ENCODE results near the gene CLCN7.

DNA sequence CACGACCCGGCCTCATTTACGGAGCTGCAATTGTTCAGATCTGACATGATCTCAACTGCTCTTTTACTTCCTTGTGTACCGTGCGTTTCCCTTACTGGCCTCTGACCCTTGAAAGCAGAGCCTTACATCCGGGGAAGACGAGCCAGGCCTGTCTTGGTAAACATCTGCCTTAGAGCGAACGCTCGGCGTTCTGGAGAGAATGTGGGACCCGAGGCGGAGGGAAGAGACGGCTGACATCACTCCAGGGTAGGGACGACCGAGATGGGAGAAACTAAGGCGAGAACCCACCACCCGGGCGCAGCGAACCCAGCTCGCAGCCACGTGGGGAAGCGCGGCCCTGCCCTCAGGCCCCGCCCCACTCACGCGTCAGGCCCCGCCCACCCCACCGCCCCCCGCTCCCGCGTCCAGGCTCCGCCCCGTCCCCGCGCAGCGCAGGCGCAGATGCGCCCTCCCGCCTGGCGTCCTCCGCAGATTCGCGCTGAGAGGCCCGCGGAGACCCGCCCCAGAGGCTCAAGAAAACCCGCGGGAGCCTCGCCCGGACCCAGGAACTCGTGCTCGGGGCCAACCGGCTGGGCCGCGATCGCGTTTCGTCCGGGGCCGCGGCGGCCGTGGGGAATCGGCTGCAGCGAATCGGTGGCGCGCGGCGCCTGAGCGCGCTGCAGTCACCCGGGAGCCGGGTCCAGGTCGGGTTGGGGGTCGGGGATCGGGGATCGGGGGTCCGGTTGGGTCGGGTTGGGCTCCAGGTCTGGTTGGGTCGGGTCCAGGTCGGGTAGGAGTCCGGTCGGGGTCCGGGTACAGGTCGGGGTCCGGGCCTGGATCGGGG, 18.3 kb upstream of the CLCN7 start, which contains the start of gene TELO2:
- TF ChIP-seq, protein P1, sequence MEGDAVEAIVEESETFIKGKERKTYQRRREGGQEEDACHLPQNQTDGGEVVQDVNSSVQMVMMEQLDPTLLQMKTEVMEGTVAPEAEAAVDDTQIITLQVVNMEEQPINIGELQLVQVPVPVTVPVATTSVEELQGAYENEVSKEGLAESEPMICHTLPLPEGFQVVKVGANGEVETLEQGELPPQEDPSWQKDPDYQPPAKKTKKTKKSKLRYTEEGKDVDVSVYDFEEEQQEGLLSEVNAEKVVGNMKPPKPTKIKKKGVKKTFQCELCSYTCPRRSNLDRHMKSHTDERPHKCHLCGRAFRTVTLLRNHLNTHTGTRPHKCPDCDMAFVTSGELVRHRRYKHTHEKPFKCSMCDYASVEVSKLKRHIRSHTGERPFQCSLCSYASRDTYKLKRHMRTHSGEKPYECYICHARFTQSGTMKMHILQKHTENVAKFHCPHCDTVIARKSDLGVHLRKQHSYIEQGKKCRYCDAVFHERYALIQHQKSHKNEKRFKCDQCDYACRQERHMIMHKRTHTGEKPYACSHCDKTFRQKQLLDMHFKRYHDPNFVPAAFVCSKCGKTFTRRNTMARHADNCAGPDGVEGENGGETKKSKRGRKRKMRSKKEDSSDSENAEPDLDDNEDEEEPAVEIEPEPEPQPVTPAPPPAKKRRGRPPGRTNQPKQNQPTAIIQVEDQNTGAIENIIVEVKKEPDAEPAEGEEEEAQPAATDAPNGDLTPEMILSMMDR (IDR thresholded peaks at IDR 0.05; ENCODE audit: poor library complexity, severe bottlenecking) = no peak
- peak; percentile 72 for TF ChIP-seq TAF1 (IDR thresholded peaks at IDR 0.05; ENCODE audit: low read depth)
